ENCODE measurements around the gene PLA2G4B. TPM values are rescaled to one million over a fixed set of nuclear protein-coding genes. Genes with fewer than 3 reads are reported as not detected.

The PLA2G4B gene
- total and polyA plus RNA-seq, 2 of the 8 experiments (the other 6 are each of a cell fraction or from before 2014, with no cell fraction given), result 4.2 to 9.2 TPM

DNA sequence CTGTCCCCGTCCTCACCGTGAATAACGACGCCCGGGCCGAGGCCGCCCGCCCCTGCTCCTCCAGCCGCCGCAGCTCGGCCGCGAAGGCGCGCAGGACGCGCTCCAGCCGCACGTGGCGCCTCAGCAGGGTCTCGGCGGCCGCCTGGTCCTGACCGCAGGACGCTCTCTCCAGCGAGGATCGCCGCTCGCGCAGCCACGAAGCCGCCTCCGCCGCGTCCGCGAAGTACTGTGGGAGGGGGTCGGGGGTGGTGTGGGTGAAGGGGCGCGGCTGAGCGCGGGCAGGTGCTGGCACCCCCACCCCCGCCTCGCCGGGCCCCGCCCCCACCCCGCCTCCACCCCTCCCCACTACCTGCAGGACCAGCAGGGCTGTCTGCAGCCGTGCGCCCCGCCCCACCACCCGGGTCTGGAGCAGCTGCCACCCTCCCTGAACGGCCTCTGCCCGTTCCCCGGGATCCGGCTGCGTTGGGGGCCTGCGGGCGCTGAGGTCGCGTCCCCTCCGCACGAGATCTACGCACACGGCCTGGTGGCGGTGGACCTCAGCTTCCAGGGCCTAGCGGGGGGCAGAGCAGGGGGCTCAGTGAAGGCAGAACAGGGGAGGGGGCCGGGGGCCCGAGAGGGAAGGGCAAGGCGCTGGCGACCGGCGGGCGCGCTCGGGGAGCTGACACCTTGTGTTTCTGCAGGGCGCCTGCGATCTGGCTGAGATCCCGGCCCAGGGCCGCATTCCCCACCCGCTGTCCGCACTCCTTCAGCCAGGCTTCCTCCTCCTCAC lies 43.5 kb downstream of the PLA2G4B start (continued):
- TF ChIP-seq, protein P1, sequence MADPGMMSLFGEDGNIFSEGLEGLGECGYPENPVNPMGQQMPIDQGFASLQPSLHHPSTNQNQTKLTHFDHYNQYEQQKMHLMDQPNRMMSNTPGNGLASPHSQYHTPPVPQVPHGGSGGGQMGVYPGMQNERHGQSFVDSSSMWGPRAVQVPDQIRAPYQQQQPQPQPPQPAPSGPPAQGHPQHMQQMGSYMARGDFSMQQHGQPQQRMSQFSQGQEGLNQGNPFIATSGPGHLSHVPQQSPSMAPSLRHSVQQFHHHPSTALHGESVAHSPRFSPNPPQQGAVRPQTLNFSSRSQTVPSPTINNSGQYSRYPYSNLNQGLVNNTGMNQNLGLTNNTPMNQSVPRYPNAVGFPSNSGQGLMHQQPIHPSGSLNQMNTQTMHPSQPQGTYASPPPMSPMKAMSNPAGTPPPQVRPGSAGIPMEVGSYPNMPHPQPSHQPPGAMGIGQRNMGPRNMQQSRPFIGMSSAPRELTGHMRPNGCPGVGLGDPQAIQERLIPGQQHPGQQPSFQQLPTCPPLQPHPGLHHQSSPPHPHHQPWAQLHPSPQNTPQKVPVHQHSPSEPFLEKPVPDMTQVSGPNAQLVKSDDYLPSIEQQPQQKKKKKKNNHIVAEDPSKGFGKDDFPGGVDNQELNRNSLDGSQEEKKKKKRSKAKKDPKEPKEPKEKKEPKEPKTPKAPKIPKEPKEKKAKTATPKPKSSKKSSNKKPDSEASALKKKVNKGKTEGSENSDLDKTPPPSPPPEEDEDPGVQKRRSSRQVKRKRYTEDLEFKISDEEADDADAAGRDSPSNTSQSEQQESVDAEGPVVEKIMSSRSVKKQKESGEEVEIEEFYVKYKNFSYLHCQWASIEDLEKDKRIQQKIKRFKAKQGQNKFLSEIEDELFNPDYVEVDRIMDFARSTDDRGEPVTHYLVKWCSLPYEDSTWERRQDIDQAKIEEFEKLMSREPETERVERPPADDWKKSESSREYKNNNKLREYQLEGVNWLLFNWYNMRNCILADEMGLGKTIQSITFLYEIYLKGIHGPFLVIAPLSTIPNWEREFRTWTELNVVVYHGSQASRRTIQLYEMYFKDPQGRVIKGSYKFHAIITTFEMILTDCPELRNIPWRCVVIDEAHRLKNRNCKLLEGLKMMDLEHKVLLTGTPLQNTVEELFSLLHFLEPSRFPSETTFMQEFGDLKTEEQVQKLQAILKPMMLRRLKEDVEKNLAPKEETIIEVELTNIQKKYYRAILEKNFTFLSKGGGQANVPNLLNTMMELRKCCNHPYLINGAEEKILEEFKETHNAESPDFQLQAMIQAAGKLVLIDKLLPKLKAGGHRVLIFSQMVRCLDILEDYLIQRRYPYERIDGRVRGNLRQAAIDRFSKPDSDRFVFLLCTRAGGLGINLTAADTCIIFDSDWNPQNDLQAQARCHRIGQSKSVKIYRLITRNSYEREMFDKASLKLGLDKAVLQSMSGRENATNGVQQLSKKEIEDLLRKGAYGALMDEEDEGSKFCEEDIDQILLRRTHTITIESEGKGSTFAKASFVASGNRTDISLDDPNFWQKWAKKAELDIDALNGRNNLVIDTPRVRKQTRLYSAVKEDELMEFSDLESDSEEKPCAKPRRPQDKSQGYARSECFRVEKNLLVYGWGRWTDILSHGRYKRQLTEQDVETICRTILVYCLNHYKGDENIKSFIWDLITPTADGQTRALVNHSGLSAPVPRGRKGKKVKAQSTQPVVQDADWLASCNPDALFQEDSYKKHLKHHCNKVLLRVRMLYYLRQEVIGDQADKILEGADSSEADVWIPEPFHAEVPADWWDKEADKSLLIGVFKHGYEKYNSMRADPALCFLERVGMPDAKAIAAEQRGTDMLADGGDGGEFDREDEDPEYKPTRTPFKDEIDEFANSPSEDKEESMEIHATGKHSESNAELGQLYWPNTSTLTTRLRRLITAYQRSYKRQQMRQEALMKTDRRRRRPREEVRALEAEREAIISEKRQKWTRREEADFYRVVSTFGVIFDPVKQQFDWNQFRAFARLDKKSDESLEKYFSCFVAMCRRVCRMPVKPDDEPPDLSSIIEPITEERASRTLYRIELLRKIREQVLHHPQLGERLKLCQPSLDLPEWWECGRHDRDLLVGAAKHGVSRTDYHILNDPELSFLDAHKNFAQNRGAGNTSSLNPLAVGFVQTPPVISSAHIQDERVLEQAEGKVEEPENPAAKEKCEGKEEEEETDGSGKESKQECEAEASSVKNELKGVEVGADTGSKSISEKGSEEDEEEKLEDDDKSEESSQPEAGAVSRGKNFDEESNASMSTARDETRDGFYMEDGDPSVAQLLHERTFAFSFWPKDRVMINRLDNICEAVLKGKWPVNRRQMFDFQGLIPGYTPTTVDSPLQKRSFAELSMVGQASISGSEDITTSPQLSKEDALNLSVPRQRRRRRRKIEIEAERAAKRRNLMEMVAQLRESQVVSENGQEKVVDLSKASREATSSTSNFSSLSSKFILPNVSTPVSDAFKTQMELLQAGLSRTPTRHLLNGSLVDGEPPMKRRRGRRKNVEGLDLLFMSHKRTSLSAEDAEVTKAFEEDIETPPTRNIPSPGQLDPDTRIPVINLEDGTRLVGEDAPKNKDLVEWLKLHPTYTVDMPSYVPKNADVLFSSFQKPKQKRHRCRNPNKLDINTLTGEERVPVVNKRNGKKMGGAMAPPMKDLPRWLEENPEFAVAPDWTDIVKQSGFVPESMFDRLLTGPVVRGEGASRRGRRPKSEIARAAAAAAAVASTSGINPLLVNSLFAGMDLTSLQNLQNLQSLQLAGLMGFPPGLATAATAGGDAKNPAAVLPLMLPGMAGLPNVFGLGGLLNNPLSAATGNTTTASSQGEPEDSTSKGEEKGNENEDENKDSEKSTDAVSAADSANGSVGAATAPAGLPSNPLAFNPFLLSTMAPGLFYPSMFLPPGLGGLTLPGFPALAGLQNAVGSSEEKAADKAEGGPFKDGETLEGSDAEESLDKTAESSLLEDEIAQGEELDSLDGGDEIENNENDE (IDR thresholded peaks at IDR 0.05; ENCODE audit: insufficient replicate concordance, low read length), result no peak
- TF ChIP-seq, protein P2, sequence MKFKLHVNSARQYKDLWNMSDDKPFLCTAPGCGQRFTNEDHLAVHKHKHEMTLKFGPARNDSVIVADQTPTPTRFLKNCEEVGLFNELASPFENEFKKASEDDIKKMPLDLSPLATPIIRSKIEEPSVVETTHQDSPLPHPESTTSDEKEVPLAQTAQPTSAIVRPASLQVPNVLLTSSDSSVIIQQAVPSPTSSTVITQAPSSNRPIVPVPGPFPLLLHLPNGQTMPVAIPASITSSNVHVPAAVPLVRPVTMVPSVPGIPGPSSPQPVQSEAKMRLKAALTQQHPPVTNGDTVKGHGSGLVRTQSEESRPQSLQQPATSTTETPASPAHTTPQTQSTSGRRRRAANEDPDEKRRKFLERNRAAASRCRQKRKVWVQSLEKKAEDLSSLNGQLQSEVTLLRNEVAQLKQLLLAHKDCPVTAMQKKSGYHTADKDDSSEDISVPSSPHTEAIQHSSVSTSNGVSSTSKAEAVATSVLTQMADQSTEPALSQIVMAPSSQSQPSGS (IDR thresholded peaks at IDR 0.05; ENCODE audit: low read length), result no peak
- no peak for TF ChIP-seq RNF2 (IDR thresholded peaks at IDR 0.05; ENCODE audit: borderline replicate concordance, low read depth, low read length, missing control alignments, poor library complexity, severe bottlenecking)
- TF ChIP-seq SRF (IDR thresholded peaks at IDR 0.05; ENCODE audit: low read depth, low read length), result no peak
- TF ChIP-seq EP300 (IDR thresholded peaks at IDR 0.05; ENCODE audit: borderline replicate concordance in 1 of 2, low read depth in 2 of 2, low read length in 2 of 2), result no peak
- TF ChIP-seq JUN (IDR thresholded peaks at IDR 0.05; ENCODE audit: low read depth, low read length), result no peak
- no peak for TF ChIP-seq TBP (IDR thresholded peaks at IDR 0.05; ENCODE audit: low read depth, low read length)
- no peak for TF ChIP-seq SP4 (IDR thresholded peaks at IDR 0.05; ENCODE audit: low read length)
